Mesendoderm (in vitro differentiated cells): ENCODE data around the gene GPR26.
A peak's percentile ranks its signal among the peaks of the same experiment; 100 is the strongest.

Source experiments
- DNase-seq: peaks from one replicate; pipeline ENCODE4 v3.0.0; 2013
- H2AK5ac ChIP-seq: 2 replicates; pipeline ENCODE4 v1.6.1; 2013; ENCODE audit warnings: low read length, inconsistent platforms
- H2BK120ac ChIP-seq: 2 replicates; pipeline ENCODE4 v1.6.1; 2013; ENCODE audit warnings: low read depth, mild to moderate bottlenecking, low read length, moderate library complexity, mixed read lengths
- H2BK15ac ChIP-seq: replicated peaks from 2 replicates; pipeline ENCODE4 v1.6.1; 2013; ENCODE audit warnings: low read depth, mild to moderate bottlenecking, moderate library complexity
- H2BK5ac ChIP-seq: 2 replicates; pipeline ENCODE4 v1.6.1; 2013; ENCODE audit warnings: low read length, inconsistent platforms
- H3K18ac ChIP-seq: 2 replicates; pipeline ENCODE4 v1.6.1; 2013; ENCODE audit warnings: mild to moderate bottlenecking, low read length, mixed read lengths
- H3K23ac ChIP-seq: one replicate; pipeline ENCODE4 v1.6.1; 2013; ENCODE audit warnings: low read length
- H3K27ac ChIP-seq: 2 replicates; pipeline ENCODE4 v1.5.1; 2013; ENCODE audit warnings: low read depth, mild to moderate bottlenecking, inconsistent platforms, low read length, moderate library complexity
- H3K27me3 ChIP-seq: 2 replicates; pipeline ENCODE4 v1.6.1; 2013; ENCODE audit warnings: low read length, control low read depth, mild to moderate bottlenecking, inconsistent platforms; ENCODE audit not compliant: insufficient read depth, poor library complexity
- H3K36me3 ChIP-seq: 2 replicates; pipeline ENCODE4 v1.6.1; 2013; ENCODE audit warnings: low read length, inconsistent platforms; ENCODE audit not compliant: control insufficient read depth, insufficient read depth
- H3K4ac ChIP-seq: one replicate; pipeline ENCODE4 v1.6.1; 2013; ENCODE audit warnings: low read depth, mild to moderate bottlenecking, low read length, moderate library complexity
- H3K4me1 ChIP-seq: 2 replicates; pipeline ENCODE4 v1.6.1; 2013; ENCODE audit warnings: low read depth, low read length, inconsistent platforms; ENCODE audit not compliant: control insufficient read depth
- H3K4me2 ChIP-seq: 2 replicates; pipeline ENCODE4 v1.6.1; 2013; ENCODE audit warnings: low read length
- H3K4me3 ChIP-seq: 2 replicates; pipeline ENCODE4 v1.5.1; 2013; ENCODE audit warnings: mild to moderate bottlenecking, low read length
- H3K56ac ChIP-seq: one replicate; pipeline ENCODE4 v1.6.1; 2013; ENCODE audit warnings: low read length
- H3K79me1 ChIP-seq: 2 replicates; pipeline ENCODE4 v1.6.1; 2013; ENCODE audit warnings: low read length, inconsistent platforms
- H3K79me2 ChIP-seq: 2 replicates; pipeline ENCODE4 v1.6.1; 2013; ENCODE audit warnings: mild to moderate bottlenecking, low read length; ENCODE audit not compliant: control insufficient read depth, insufficient read depth
- H3K9ac ChIP-seq: 2 replicates; pipeline ENCODE4 v1.6.1; 2013; ENCODE audit warnings: low read length, inconsistent platforms
- H4K5ac ChIP-seq: one replicate; pipeline ENCODE4 v1.6.1; 2013; ENCODE audit warnings: low read length
- H4K8ac ChIP-seq: one replicate; pipeline ENCODE4 v1.6.1; 2013; ENCODE audit warnings: low read depth, mild to moderate bottlenecking, control low read depth, low read length, moderate library complexity
- WGBS: extraction: QIAGEN DNeasy Blood & Tissue Kit; methylation state at CpG from one replicate; pipeline ENCODE4 v1.1.7; 2013; ENCODE audit warnings: low lambda C conversion rate, missing lambda C conversion rate; ENCODE audit not compliant: insufficient coverage; ENCODE audit errors: extremely low coverage; 5-methylcytosine and 5-hydroxymethylcytosine counted together

GPR26 gene

GRCh38 chr10:123678376-123678775, 12.2 kb downstream of the GPR26 start:
- Histone ChIP-seq H3K18ac (no peak overlapping the region), H3K36me3 (no peaks in the 10 kb centered on the region), H3K56ac (no peak overlapping the region), H3K27me3 (no peaks in the 10 kb centered on the region), H3K4me1 (no peaks in the 10 kb centered on the region), H2BK120ac (no peak overlapping the region), H2BK5ac (no peak overlapping the region), H2AK5ac (no peak overlapping the region), H3K4me2 (no peak overlapping the region), H3K9ac (no peak overlapping the region), H3K79me2 (no peaks in the 10 kb centered on the region), H3K4me3 (no peak overlapping the region), H4K8ac (no peak overlapping the region), H4K5ac (no peak overlapping the region), H3K23ac (no peak overlapping the region), H3K4ac (no peak overlapping the region), H3K27ac (no peak overlapping the region), H2BK15ac (no peak overlapping the region), H3K79me1 (no peaks in the 10 kb centered on the region)
- peak; percentile 52 for DNase-seq
- no CpG with 5 or more reads among the region's 5 CpGs for WGBS

GRCh38 chr10:123681285-123681684, 15.1 kb downstream of the GPR26 start:
- Histone ChIP-seq H3K56ac (no peak overlapping the region), H3K27me3 (no peaks in the 10 kb centered on the region), H3K23ac (no peak overlapping the region), H2BK15ac (no peak overlapping the region), H3K4me1 (no peaks in the 10 kb centered on the region), H2AK5ac (no peak overlapping the region), H3K4me3 (no peak overlapping the region), H2BK5ac (no peak overlapping the region), H3K18ac (no peak overlapping the region), H4K8ac (no peak overlapping the region), H3K4me2 (no peak overlapping the region), H3K36me3 (no peaks in the 10 kb centered on the region), H3K27ac (no peak overlapping the region), H3K4ac (no peak overlapping the region), H3K79me2 (no peaks in the 10 kb centered on the region), H3K79me1 (no peaks in the 10 kb centered on the region), H3K9ac (no peak overlapping the region), H4K5ac (no peak overlapping the region), H2BK120ac (no peak overlapping the region)
- no CpG with 5 or more reads among the region's 9 CpGs for WGBS
- no peak for DNase-seq

- no peak overlapping the region for H4K5ac ChIP-seq
- H3K4me2 ChIP-seq = no peak overlapping the region
- no peak overlapping the region for H2BK15ac ChIP-seq
- no peaks in the 10 kb centered on the region for H3K36me3 ChIP-seq
- no peak overlapping the region for H3K23ac ChIP-seq
- no peak overlapping the region for H3K27ac ChIP-seq
- no peaks in the 10 kb centered on the region for H3K4me1 ChIP-seq
- no CpG with 5 or more reads among the region's 2 CpGs for WGBS
- no peak overlapping the region for H3K18ac ChIP-seq
- no peaks in the 10 kb centered on the region for H3K79me1 ChIP-seq
- H3K9ac ChIP-seq = no peak overlapping the region
- no peak overlapping the region for H3K4ac ChIP-seq
- no peak overlapping the region for H2AK5ac ChIP-seq
- no peak overlapping the region for H2BK5ac ChIP-seq
- no peak overlapping the region for H4K8ac ChIP-seq
- H3K79me2 ChIP-seq = no peaks in the 10 kb centered on the region
- H3K56ac ChIP-seq = no peak overlapping the region
- H3K4me3 ChIP-seq = no peak overlapping the region
- no peak for DNase-seq
- no peak overlapping the region for H2BK120ac ChIP-seq
- H3K27me3 ChIP-seq = no peaks in the 10 kb centered on the region
Observed at GRCh38 chr10:123682477-123682876, 16.3 kb downstream of the GPR26 start.

GRCh38 chr10:123683459-123683858, 17.3 kb downstream of the GPR26 start:
- WGBS = no CpG with 5 or more reads among the region's 3 CpGs

GRCh38 chr10:123683865-123684264, 17.7 kb downstream of the GPR26 start:
- Histone ChIP-seq H3K79me2 (no peaks in the 10 kb centered on the region), H3K56ac (no peak overlapping the region), H3K4me2 (no peak overlapping the region), H3K4me3 (no peak overlapping the region), H3K4ac (no peak overlapping the region), H2AK5ac (no peak overlapping the region), H3K27ac (no peak overlapping the region), H3K27me3 (no peaks in the 10 kb centered on the region), H4K5ac (no peak overlapping the region), H3K23ac (no peak overlapping the region), H2BK120ac (no peak overlapping the region), H3K9ac (no peak overlapping the region), H3K4me1 (no peaks in the 10 kb centered on the region), H3K79me1 (no peaks in the 10 kb centered on the region), H2BK5ac (no peak overlapping the region), H2BK15ac (no peak overlapping the region), H4K8ac (no peak overlapping the region), H3K18ac (no peak overlapping the region), H3K36me3 (no peaks in the 10 kb centered on the region)
- no CpG with 5 or more reads among the region's 8 CpGs for WGBS
- no peak for DNase-seq

More at GRCh38 chr10:123683459-123683858, 17.3 kb downstream of the GPR26 start:
- H2BK15ac ChIP-seq = no peak overlapping the region
- no peak overlapping the region for H2BK120ac ChIP-seq
- no peak overlapping the region for H3K27ac ChIP-seq
- H3K23ac ChIP-seq = no peak overlapping the region
- no peak overlapping the region for H3K56ac ChIP-seq
- H3K79me1 ChIP-seq = no peaks in the 10 kb centered on the region
- H3K27me3 ChIP-seq = no peaks in the 10 kb centered on the region
- no peak overlapping the region for H3K4me3 ChIP-seq
- no peak for DNase-seq
- H4K5ac ChIP-seq = no peak overlapping the region
- no peaks in the 10 kb centered on the region for H3K4me1 ChIP-seq
- no peak overlapping the region for H3K4ac ChIP-seq
- H4K8ac ChIP-seq = no peak overlapping the region
- H2BK5ac ChIP-seq = no peak overlapping the region
- H3K4me2 ChIP-seq = no peak overlapping the region
- H2AK5ac ChIP-seq = no peak overlapping the region
- no peak overlapping the region for H3K9ac ChIP-seq
- no peaks in the 10 kb centered on the region for H3K79me2 ChIP-seq
- H3K36me3 ChIP-seq = no peaks in the 10 kb centered on the region
- no peak overlapping the region for H3K18ac ChIP-seq

- no CpG with 5 or more reads among the region's 12 CpGs for WGBS
- no peaks in the 10 kb centered on the region for H3K27me3 ChIP-seq
Observed at GRCh38 chr10:123685260-123685659, 19.1 kb downstream of the GPR26 start.

More at GRCh38 chr10:123685260-123685659, 19.1 kb downstream of the GPR26 start:
- H3K56ac ChIP-seq = no peak overlapping the region
- H3K79me1 ChIP-seq = no peaks in the 10 kb centered on the region
- no peak overlapping the region for H4K5ac ChIP-seq
- H3K4me3 ChIP-seq = no peak overlapping the region
- no peak overlapping the region for H2AK5ac ChIP-seq
- H3K9ac ChIP-seq = no peak overlapping the region
- H3K23ac ChIP-seq = peak overlapping the region; percentile 30
- no peaks in the 10 kb centered on the region for H3K4me1 ChIP-seq
- no peak overlapping the region for H3K27ac ChIP-seq
- no peak for DNase-seq
- no peaks in the 10 kb centered on the region for H3K36me3 ChIP-seq
- H3K4ac ChIP-seq = no peak overlapping the region
- no peak overlapping the region for H2BK15ac ChIP-seq
- no peak overlapping the region for H2BK5ac ChIP-seq
- no peaks in the 10 kb centered on the region for H3K79me2 ChIP-seq
- no peak overlapping the region for H3K4me2 ChIP-seq
- no peak overlapping the region for H4K8ac ChIP-seq
- no peak overlapping the region for H3K18ac ChIP-seq
- no peak overlapping the region for H2BK120ac ChIP-seq
